BJ (cell line): ENCODE measurements around the gene LRRN2. TPM values are rescaled to one million over a fixed set of nuclear protein-coding genes. Genes with fewer than 3 reads are reported as not detected.

Experiments
- CTCF ChIA-PET: fragments of 350-600 bp; formaldehyde crosslinking; extraction: SDS; loops from one replicate; lab custom pipeline; 2021; ENCODE audit warnings: antibody characterized with exemption, inconsistent platforms; lab: Yijun Ruan, JAX
- POLR2A ChIA-PET: fragments of 300-600 bp; sonication (Branson Sonifier 250); formaldehyde crosslinking; extraction: SDS; loops from one replicate; lab custom pipeline; 2021; ENCODE audit warnings: antibody characterized with exemption; lab: Charles Lee
- DNase-seq: peaks from one replicate; pipeline ENCODE4 v3.0.0-alpha.2; 2011; ENCODE audit warnings: low read depth
- H3K27me3 ChIP-seq: 2 replicates; pipeline ENCODE4 v1.6.0; 2011; ENCODE audit warnings: low read length; ENCODE audit not compliant: control insufficient read depth, insufficient read depth
- H3K36me3 ChIP-seq: 2 replicates; pipeline ENCODE4 v1.5.1; 2011; ENCODE audit warnings: low read length; ENCODE audit not compliant: control insufficient read depth, insufficient read depth
- H3K4me3 ChIP-seq: 2 replicates; pipeline ENCODE4 v1.5.1; 2011; ENCODE audit warnings: low read depth, mild to moderate bottlenecking, control low read depth, low read length
- polyA plus RNA-seq: library from polyadenylated mRNA; depleted of rRNA; stranded (reverse); fragments of >200 nt; gene quantifications from 2 replicates; pipeline ENCODE4 v1.2.3, GENCODE V29; 2011
- TF ChIP-seq, protein P1 (sequence below): IDR thresholded peaks from 2 replicates; pipeline ENCODE4 v1.5.1; 2011; ENCODE audit warnings: low read depth, mild to moderate bottlenecking, control low read depth, inconsistent platforms, low read length, moderate library complexity; ENCODE audit not compliant: insufficient read depth

Gene LRRN2
- polyA plus RNA-seq, 1 experiment = not detected

DNA sequence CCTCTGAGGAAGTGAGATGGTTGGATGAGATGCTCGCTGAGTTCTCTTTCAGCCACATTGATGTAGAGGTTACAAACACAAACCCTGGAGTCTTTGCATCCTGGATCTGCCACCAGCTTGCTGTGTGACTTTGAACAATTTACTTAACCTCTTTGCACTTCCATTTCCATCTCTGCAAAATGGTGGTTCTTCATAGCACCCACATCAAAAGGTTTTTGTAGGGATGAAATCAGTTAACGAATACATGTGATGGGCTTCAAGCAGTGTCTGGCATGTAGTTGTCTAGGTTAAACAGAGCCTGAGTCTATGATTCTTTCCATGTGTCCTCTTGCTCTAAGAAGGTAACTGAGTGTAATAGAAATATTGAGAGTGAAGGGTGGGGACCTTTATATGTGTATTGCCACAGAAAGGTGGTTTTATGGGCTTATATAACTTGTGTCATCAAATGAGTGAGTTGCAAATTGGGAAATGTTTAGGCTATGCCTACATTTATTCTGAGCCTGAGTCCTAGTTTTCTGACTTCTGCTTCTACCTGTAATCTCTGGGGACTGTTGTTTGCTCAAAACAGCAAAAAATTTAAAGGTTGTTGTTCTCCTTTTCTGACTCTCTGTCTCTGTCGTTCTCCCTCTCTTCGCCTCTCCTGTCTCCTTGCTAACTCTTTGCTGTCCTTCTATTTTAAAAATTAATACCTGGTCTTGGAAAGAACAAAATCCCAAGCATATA, 27.3 kb upstream of the LRRN2 start:
- Histone ChIP-seq H3K4me3 (no peak overlapping the region), H3K36me3 (no peaks in the 10 kb centered on the region), H3K27me3 (peaks cover 42% of the 10 kb centered on the region)
- ChIA-PET POLR2A (no interaction called here), CTCF (no interaction called here)
- DNase-seq = no peak
- TF ChIP-seq, protein P1, sequence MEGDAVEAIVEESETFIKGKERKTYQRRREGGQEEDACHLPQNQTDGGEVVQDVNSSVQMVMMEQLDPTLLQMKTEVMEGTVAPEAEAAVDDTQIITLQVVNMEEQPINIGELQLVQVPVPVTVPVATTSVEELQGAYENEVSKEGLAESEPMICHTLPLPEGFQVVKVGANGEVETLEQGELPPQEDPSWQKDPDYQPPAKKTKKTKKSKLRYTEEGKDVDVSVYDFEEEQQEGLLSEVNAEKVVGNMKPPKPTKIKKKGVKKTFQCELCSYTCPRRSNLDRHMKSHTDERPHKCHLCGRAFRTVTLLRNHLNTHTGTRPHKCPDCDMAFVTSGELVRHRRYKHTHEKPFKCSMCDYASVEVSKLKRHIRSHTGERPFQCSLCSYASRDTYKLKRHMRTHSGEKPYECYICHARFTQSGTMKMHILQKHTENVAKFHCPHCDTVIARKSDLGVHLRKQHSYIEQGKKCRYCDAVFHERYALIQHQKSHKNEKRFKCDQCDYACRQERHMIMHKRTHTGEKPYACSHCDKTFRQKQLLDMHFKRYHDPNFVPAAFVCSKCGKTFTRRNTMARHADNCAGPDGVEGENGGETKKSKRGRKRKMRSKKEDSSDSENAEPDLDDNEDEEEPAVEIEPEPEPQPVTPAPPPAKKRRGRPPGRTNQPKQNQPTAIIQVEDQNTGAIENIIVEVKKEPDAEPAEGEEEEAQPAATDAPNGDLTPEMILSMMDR = no peak

DNA sequence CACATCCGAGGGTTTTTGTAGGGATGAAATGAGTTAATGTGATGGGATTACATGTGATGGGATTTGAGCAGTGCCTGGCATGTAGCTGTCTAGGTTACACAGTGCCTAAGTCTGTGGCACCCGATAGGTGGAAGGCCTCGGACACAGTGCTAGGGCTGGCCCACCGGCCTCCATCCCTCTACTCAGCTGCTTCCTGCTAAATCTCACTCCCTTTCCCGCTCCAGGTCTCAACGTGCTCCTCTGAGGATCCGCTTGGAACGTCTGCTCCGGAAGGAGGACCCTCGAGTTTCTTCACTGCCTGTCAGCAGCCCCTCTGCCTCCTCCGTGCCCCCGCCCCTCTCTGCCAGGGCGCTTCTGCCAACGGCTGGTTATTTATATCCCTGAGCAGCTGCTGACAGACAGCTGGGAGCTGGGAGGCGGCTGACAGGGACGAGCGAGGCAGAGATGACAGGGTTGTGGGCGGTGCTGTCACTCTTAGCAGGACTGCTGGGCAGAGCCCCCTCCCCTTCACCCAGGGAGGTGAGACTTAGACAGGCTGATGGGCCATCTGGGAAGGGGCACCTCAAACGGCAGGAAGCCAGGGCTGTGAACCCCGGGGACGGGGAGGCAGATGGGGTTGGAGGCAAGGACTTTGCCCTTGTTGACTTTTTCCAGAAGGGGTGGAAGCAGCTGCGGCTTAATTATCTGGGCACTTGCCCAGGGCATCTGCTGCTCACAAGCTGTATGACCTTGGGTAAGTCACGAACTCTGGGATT, 26.6 kb upstream of the LRRN2 start:
- Histone ChIP-seq H3K4me3 (no peak overlapping the region), H3K27me3 (peaks cover 38% of the 10 kb centered on the region), H3K36me3 (no peaks in the 10 kb centered on the region)
- ChIA-PET POLR2A (no interaction called here), CTCF (interaction anchor here (1.3 kb wide), 1 partner anchor 35 kb away, joined by 4 read pairs; no protein-coding TSS in a partner anchor)
- TF ChIP-seq, protein P1 = no peak
- no peak for DNase-seq

DNA sequence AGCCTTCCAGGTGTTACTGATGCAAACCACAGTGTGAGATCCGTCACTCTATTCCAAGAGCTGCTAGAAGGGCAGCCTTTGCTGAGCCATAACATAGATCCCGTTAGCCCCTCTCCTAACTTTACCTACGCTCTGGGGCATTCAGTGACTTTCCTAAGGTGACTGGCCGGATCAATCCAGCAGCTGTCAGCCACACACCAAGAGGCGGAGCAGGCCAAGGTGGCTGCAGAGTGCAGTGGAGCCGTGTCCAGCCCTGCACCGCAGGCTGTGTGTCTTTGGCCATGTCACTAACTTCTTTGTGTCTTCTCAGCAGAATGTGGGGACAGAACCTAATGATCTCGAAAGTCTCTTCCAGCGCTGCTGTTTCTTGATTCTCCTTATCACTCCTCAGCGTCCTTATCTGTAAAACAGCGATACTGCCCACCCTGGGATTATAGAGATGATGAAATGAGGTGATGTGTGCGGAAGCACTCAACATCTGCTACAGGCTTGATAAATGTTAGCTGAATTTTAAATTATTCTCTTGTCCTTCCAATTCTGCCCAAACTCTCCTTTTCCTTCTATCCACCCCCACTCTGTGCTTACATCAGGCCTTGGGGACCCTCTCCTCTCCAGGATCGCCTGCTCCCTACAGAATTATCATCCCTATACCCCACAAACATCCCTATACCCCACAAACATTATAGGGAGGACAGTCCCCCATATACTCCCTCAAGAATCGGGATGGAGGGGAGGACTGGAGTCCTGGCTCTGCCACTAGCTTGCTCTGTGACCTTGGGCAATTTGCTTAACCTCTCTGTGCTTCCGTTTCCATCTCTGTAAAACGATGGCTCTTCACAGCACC, 25.8 kb upstream of the LRRN2 start:
- no peak for DNase-seq
- TF ChIP-seq, protein P1 = no peak
- Histone ChIP-seq H3K27me3 (peaks cover 36% of the 10 kb centered on the region), H3K36me3 (no peaks in the 10 kb centered on the region), H3K4me3 (no peak overlapping the region)
- ChIA-PET CTCF (interaction anchor here (1.3 kb wide), 1 partner anchor 36 kb away, joined by 4 read pairs; no protein-coding TSS in a partner anchor), POLR2A (no interaction called here)

DNA sequence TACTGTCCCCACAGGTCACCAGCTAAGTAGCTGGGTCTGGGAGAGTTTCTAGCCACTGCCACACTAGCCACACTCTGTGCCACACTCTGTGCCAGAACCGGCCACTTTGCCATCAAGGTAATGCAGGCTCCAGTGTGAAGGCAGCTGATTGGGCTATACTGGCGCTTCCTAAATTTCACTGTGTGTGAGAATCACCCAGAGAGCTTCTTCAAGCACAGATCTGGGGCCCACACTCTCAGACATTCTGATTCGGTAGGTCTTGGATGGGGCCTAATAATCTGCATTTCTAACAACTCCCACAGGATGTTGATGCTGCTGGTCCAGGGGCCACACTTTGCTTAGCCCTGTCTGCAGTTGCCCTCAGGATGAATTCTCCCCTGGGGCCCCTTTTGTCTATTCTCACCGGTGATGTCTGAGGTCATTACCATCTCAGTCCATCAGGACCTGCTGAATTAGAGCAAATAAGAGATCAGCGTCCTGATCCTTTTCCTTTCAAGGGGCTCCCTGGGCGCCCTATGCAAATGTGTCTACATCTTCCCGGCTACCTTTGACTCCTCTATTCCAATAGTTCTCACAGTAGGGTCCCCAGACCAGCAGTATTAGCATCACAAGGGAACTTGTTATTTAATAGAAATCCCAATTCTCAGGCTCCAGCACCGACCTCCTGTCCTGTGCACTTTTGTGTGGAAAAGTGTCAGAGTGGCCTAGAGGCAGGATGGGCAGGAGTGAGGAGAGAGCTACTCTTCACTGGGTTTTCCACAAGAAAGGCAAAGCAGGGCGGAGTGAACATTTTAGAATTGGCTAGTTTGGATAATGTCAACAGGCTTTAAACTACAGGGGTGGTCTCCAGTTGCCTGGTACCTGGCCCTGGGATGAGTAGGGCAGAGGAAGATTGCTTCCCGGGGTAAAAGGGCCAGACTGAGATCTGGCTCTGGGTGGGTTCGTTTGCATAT, 24.7 kb upstream of the LRRN2 start:
- H3K27me3 ChIP-seq = peaks cover 38% of the 10 kb centered on the region
- no peak for DNase-seq
- TF ChIP-seq, protein P1 = no peak
- ChIA-PET POLR2A (no interaction called here), CTCF (interaction anchor here (0.6 kb wide), 1 partner anchor 95 kb away, joined by 3 read pairs; no protein-coding TSS in a partner anchor)
- no peak overlapping the region for H3K4me3 ChIP-seq
- H3K36me3 ChIP-seq = no peaks in the 10 kb centered on the region
